CD8-positive, alpha-beta memory T cell (primary cell): ENCODE data around the gene ATP6V0A1. TPM values are rescaled to one million over a fixed set of nuclear protein-coding genes. Genes with fewer than 3 reads are reported as not detected.

ENCODE experiments used
- CTCF ChIA-PET: fragments of 350-600 bp; sonication (Branson Sonifier 250); formaldehyde crosslinking; loops from one replicate; lab custom pipeline; 2021; ENCODE audit warnings: antibody characterized with exemption; lab: Charles Lee
- POLR2A ChIA-PET: fragments of 350-600 bp; sonication (Branson Sonifier 250); formaldehyde crosslinking; loops from one replicate; lab custom pipeline; 2021; ENCODE audit warnings: antibody characterized with exemption; lab: Charles Lee
- DNase-seq, 5 donors: peaks; one replicate each; pipeline versions ENCODE4 v3.0.0 to v3.0.0-alpha.2; 2020 to 2022; ENCODE audit warnings: mixed read lengths in 1 of 5
- H3K27ac ChIP-seq: one replicate; pipeline ENCODE4 v1.7.0; 2013; ENCODE audit warnings: low read depth, mild to moderate bottlenecking, low read length, moderate library complexity
- H3K27me3 ChIP-seq: 2 replicates; pipeline ENCODE4 v1.7.0; 2013; ENCODE audit warnings: low read length, mild to moderate bottlenecking; ENCODE audit not compliant: insufficient read depth, poor library complexity, severe bottlenecking
- H3K36me3 ChIP-seq: 2 replicates; pipeline ENCODE4 v1.7.0; 2013; ENCODE audit warnings: mild to moderate bottlenecking, low read length, moderate library complexity; ENCODE audit not compliant: insufficient read depth
- H3K4me1 ChIP-seq: 2 replicates; pipeline ENCODE4 v1.7.0; 2013; ENCODE audit warnings: mild to moderate bottlenecking, low read length, moderate library complexity; ENCODE audit not compliant: insufficient read depth
- H3K4me3 ChIP-seq: 2 replicates; pipeline ENCODE4 v1.7.0; 2013; ENCODE audit warnings: mild to moderate bottlenecking, low read length
- H3K9me3 ChIP-seq: 2 replicates; pipeline ENCODE4 v1.7.0; 2013; ENCODE audit warnings: mild to moderate bottlenecking, low read length
- H3K27ac Mint-ChIP-seq, 8 donors: one replicate each; pipeline ENCODE4 v1.8.0; 2020 to 2021; ENCODE audit warnings: mixed read lengths in 8 of 8, mild to moderate bottlenecking in 6 of 8, inconsistent platforms in 3 of 8, moderate library complexity in 3 of 8
- H3K27me3 Mint-ChIP-seq, 2 donors: one replicate each; pipeline ENCODE4 v1.8.0; 2020 to 2021; ENCODE audit warnings: mixed read lengths in 2 of 2, mild to moderate bottlenecking in 1 of 2, moderate library complexity in 1 of 2
- H3K36me3 Mint-ChIP-seq, 3 donors: one replicate each; pipeline ENCODE4 v1.8.0; 2020 to 2021; ENCODE audit warnings: mixed read lengths in 3 of 3, inconsistent platforms in 1 of 3, mild to moderate bottlenecking in 1 of 3
- H3K4me1 Mint-ChIP-seq, 3 donors: one replicate each; pipeline ENCODE4 v1.8.0; 2020 to 2021; ENCODE audit warnings: mixed read lengths in 3 of 3, inconsistent platforms in 1 of 3, mild to moderate bottlenecking in 1 of 3
- H3K4me3 Mint-ChIP-seq, 7 donors: one replicate each; pipeline ENCODE4 v1.8.0; 2020 to 2021; ENCODE audit warnings: mixed read lengths in 7 of 7, mild to moderate bottlenecking in 6 of 7, moderate library complexity in 4 of 7, inconsistent platforms in 2 of 7
- H3K9me3 Mint-ChIP-seq, 5 donors: one replicate each; pipeline ENCODE4 v1.8.0; 2020 to 2022; ENCODE audit warnings: mixed read lengths in 5 of 5, mild to moderate bottlenecking in 3 of 5, moderate library complexity in 2 of 5, inconsistent platforms in 1 of 5
- polyA plus RNA-seq: library from polyadenylated mRNA; unstranded; fragments of 300-500 nt; fragmentation: Illumina TruSeq; gene quantifications from one replicate; pipeline ENCODE4 v1.2.3, GENCODE V29; 2021
- total RNA-seq, 2 experiments: library from RNA; stranded (reverse); gene quantifications; one replicate each; pipeline ENCODE4 v1.2.3, GENCODE V29; 2021

ATP6V0A1 gene
- total and polyA plus RNA-seq, 3 experiments from 2014 or later: 3.0 to 5.5 (median 3.6) TPM

DNA sequence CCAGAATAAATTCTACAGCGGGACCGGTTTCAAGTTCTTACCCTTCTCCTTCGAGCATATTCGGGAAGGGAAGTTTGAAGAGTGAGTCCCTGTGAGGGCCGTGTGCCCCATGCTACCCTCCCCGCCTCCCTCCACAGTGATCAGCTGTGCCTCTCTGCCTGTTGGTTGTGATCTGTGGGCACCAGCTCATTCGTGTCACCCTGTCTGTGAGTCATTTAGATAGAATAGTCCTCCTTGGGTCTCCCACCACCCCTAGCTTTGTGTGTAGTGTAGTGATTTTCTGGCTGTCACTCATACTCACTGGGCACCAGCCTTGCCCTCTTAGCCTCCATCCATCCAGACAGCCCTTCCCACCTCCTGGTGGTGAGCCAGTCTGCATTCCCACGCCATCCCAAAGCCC lies 62.4 kb downstream of the ATP6V0A1 start:
- Mint-ChIP-seq H3K4me1 (peaks cover 6 to 20% (median 17%) of the 10 kb centered on the region in 3 donors), H3K27ac (no peak overlapping the region), H3K27me3 (peaks cover 0 to 3% of the 10 kb centered on the region in 2 donors), H3K36me3 (peaks cover 0 to 1% (median 0%) of the 10 kb centered on the region in 3 donors), H3K9me3 (no peaks in the 10 kb centered on the region), H3K4me3 (no peak overlapping the region)
- Histone ChIP-seq H3K27ac (no peak overlapping the region), H3K36me3 (no peaks in the 10 kb centered on the region), H3K27me3 (no peaks in the 10 kb centered on the region), H3K4me3 (no peak overlapping the region), H3K9me3 (no peaks in the 10 kb centered on the region), H3K4me1 (peaks cover 4% of the 10 kb centered on the region)
- ChIA-PET POLR2A (interaction anchor here (1.4 kb wide), 1 partner anchor 9 kb away, joined by 3 read pairs; no protein-coding TSS in a partner anchor), CTCF (interaction anchor here (0.8 to 4.0 kb wide), 6 partner anchors 86 to 199 kb away, joined by 3 to 21 read pairs (median 4); no protein-coding TSS in a partner anchor)
- DNase-seq: no peak

- ChIA-PET POLR2A (no interaction called here), CTCF (interaction anchor here (0.8 to 2.3 kb wide), 2 partner anchors 93 to 116 kb away, joined by 3 to 7 read pairs; no protein-coding TSS in a partner anchor)
- peaks cover 6 to 20% (median 17%) of the 10 kb centered on the region in 3 donors for H3K4me1 Mint-ChIP-seq
- H3K36me3 Mint-ChIP-seq: peaks cover 0 to 1% (median 0%) of the 10 kb centered on the region in 3 donors
- no peak overlapping the region for H3K4me3 Mint-ChIP-seq
- Histone ChIP-seq H3K9me3 (no peaks in the 10 kb centered on the region), H3K36me3 (no peaks in the 10 kb centered on the region), H3K4me3 (no peak overlapping the region), H3K4me1 (peaks cover 4% of the 10 kb centered on the region), H3K27me3 (no peaks in the 10 kb centered on the region), H3K27ac (no peak overlapping the region)
- peaks cover 0 to 3% of the 10 kb centered on the region in 2 donors for H3K27me3 Mint-ChIP-seq
- no peaks in the 10 kb centered on the region for H3K9me3 Mint-ChIP-seq
- H3K27ac Mint-ChIP-seq: no peak overlapping the region
- DNase-seq: no peak
Measured at GRCh38 chr17:42521666-42522262, 63.1 kb downstream of the ATP6V0A1 start.

DNA sequence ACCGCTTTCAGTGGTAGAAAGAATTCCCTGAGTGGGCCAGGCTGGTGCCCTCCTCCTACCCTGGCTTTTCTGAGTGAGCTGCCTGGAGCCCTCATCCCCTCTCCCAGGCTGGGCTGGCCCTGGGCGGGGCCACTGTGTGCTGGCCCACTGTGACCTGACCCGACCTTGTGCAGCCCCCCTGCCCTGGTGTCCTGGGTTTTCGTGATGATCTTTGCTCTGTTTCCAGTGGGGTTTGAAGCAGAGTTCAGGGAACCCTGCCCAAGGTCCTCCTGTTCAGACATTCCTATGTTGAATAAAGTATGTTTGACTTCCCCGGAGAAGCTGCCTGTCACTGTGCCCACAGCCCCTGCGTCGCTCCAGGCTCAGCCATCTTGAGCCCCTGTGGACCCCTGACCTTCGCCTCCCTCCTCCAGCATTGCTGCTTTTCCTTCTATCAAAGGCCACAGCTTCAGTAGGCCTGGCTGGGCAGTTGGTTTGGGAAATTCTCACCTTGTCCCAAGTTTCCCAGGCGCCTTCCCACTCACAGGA lies 63.6 kb downstream of the ATP6V0A1 start:
- ChIA-PET POLR2A (no interaction called here), CTCF (no interaction called here)
- Mint-ChIP-seq H3K4me1 (peaks cover 9 to 22% (median 19%) of the 10 kb centered on the region in 3 donors), H3K4me3 (no peak overlapping the region), H3K9me3 (no peaks in the 10 kb centered on the region), H3K36me3 (peaks cover 0 to 1% (median 0%) of the 10 kb centered on the region in 3 donors), H3K27me3 (peaks cover 0 to 3% of the 10 kb centered on the region in 2 donors), H3K27ac (no peak overlapping the region)
- Histone ChIP-seq H3K27me3 (no peaks in the 10 kb centered on the region), H3K36me3 (no peaks in the 10 kb centered on the region), H3K9me3 (no peaks in the 10 kb centered on the region), H3K27ac (no peak overlapping the region), H3K4me3 (no peak overlapping the region), H3K4me1 (peaks cover 1% of the 10 kb centered on the region)
- DNase-seq: no peak

GRCh38 chr17:42522798-42523278 lies 64.2 kb downstream of the ATP6V0A1 start:
- CTCF ChIA-PET: no interaction called here

GRCh38 chr17:42525221-42525620 lies 66.5 kb downstream of the ATP6V0A1 start:
- Mint-ChIP-seq H3K36me3 (peaks cover 0 to 1% (median 0%) of the 10 kb centered on the region in 3 donors), H3K27ac (no peak overlapping the region), H3K27me3 (peaks cover 0 to 3% of the 10 kb centered on the region in 2 donors), H3K4me1 (peaks cover 21 to 34% (median 27%) of the 10 kb centered on the region in 3 donors), H3K9me3 (no peaks in the 10 kb centered on the region), H3K4me3 (no peak overlapping the region)
- no peak overlapping the region for H3K4me3 ChIP-seq
- peaks cover 18% of the 10 kb centered on the region for H3K4me1 ChIP-seq
- ChIA-PET POLR2A (no interaction called here), CTCF (interaction anchor here (1.6 to 2.1 kb wide), 2 partner anchors 11 to 119 kb away, joined by 4 to 9 read pairs; partner anchors contain the start of gene NAGLU)
- H3K27me3 ChIP-seq: no peaks in the 10 kb centered on the region
- no peak overlapping the region for H3K27ac ChIP-seq
- H3K36me3 ChIP-seq: no peaks in the 10 kb centered on the region
- DNase-seq: no peak
- no peaks in the 10 kb centered on the region for H3K9me3 ChIP-seq

More at GRCh38 chr17:42522798-42523278, 64.2 kb downstream of the ATP6V0A1 start:
- H3K4me3 ChIP-seq: no peak overlapping the region
- Mint-ChIP-seq H3K4me1 (peaks cover 10 to 19% (median 16%) of the 10 kb centered on the region in 3 donors), H3K36me3 (peaks cover 0 to 1% (median 0%) of the 10 kb centered on the region in 3 donors), H3K4me3 (no peak overlapping the region), H3K9me3 (no peaks in the 10 kb centered on the region), H3K27me3 (peaks cover 0 to 3% of the 10 kb centered on the region in 2 donors), H3K27ac (peak overlapping the region in 1 of 8 donors; percentile 58)
- POLR2A ChIA-PET: no interaction called here
- no peaks in the 10 kb centered on the region for H3K4me1 ChIP-seq
- H3K27ac ChIP-seq: no peak overlapping the region
- no peaks in the 10 kb centered on the region for H3K36me3 ChIP-seq
- no peak for DNase-seq
- H3K9me3 ChIP-seq: no peaks in the 10 kb centered on the region
- H3K27me3 ChIP-seq: no peaks in the 10 kb centered on the region

DNA sequence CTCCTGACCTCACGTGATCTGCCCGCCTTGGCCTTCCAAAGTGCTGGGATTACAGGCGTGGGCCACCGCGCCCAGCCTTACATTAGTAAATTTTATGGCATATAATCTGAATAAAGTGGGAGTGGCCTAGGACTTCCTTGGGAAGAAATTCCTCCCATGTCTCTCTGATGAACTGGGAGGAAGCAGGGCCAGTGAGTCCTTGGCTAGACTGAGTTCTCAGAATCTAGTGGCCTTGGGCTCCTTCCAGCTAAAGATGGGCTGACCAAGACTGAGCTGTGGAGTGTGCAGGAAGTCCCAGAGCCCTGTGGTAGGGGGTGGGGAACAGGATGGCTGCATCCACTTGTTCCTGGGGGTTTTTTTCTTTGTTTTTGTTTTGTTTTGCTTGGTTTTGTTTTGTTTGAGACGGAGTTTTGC lies 67.4 kb downstream of the ATP6V0A1 start:
- no peak for DNase-seq
- Histone ChIP-seq H3K4me3 (no peak overlapping the region), H3K27ac (no peak overlapping the region), H3K36me3 (no peaks in the 10 kb centered on the region), H3K27me3 (no peaks in the 10 kb centered on the region), H3K4me1 (peaks cover 26% of the 10 kb centered on the region), H3K9me3 (no peaks in the 10 kb centered on the region)
- peaks cover 0 to 1% (median 0%) of the 10 kb centered on the region in 3 donors for H3K36me3 Mint-ChIP-seq
- H3K4me1 Mint-ChIP-seq: peaks cover 29 to 42% (median 35%) of the 10 kb centered on the region in 3 donors
- no peak overlapping the region for H3K4me3 Mint-ChIP-seq
- H3K27me3 Mint-ChIP-seq: peaks cover 0 to 3% of the 10 kb centered on the region in 2 donors
- POLR2A ChIA-PET: no interaction called here
- H3K9me3 Mint-ChIP-seq: no peaks in the 10 kb centered on the region
- no peak overlapping the region for H3K27ac Mint-ChIP-seq
- CTCF ChIA-PET: interaction anchor here (1.4 to 2.1 kb wide), 4 partner anchors 10 to 147 kb away, joined by 3 to 9 read pairs (median 4); partner anchors contain the start of gene NAGLU

- Histone ChIP-seq H3K36me3 (no peaks in the 10 kb centered on the region), H3K4me1 (peaks cover 34% of the 10 kb centered on the region), H3K9me3 (no peaks in the 10 kb centered on the region), H3K27ac (no peak overlapping the region), H3K4me3 (no peak overlapping the region), H3K27me3 (no peaks in the 10 kb centered on the region)
- Mint-ChIP-seq H3K36me3 (no peaks in the 10 kb centered on the region), H3K9me3 (no peaks in the 10 kb centered on the region), H3K27me3 (peaks cover 0 to 3% of the 10 kb centered on the region in 2 donors), H3K27ac (no peak overlapping the region), H3K4me1 (peaks cover 37 to 55% (median 44%) of the 10 kb centered on the region in 3 donors), H3K4me3 (no peak overlapping the region)
- POLR2A ChIA-PET: no interaction called here
- CTCF ChIA-PET: interaction anchor here (0.6 to 2.4 kb wide), 23 partner anchors 8 to 347 kb away, joined by 3 to 10 read pairs (median 4); partner anchors contain the start of genes CAVIN1, HCRT, KCNH4 and NAGLU
- DNase-seq: no peak
Measured at GRCh38 chr17:42527932-42528331, 69.3 kb downstream of the ATP6V0A1 start.
